ENCODE data around the gene ANKRD55. TPM values are rescaled to one million over a fixed set of nuclear protein-coding genes. Genes with fewer than 3 reads are reported as not detected.

Gene ANKRD55
- total and polyA plus RNA-seq, 4 donors = 0.37 to 1.9 (median 1.4) TPM

DNA sequence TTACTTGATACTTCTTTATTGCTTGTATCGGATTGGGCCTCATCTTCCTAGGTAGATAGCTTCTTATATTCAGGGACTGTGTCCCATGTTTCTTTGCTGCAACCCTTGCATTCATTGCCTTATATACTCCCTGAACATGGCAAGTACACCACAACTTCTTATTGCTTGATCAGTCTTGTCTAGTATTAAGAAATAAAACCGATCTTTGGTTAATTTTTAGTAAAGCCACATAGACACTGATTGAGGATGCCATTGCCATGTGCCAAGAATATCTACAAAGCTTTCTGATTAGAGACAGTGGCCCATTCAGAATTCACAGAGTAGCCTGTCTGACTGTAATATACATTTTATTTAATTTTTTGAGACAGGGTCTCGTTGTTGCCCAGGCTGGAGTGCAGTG lies 34.7 kb upstream of the ANKRD55 start:
- Histone ChIP-seq H3K9me3 (ENCODE audit: control insufficient read depth in 4 of 4, low read length in 3 of 4) (no peaks in the 10 kb centered on the region), H3K4me3 (ENCODE audit: low read depth in 1 of 3, low read length in 3 of 3) (no peak overlapping the region), H3K9ac (ENCODE audit: low read depth in 1 of 2, low read length in 2 of 2) (no peak overlapping the region), H3K27ac (ENCODE audit: low read depth in 1 of 2, low read length in 2 of 2) (no peak overlapping the region), H3K4me1 (ENCODE audit: control insufficient read depth in 4 of 4, insufficient read depth in 4 of 4, low read length in 3 of 4) (no peaks in the 10 kb centered on the region), H3K36me3 (ENCODE audit: control insufficient read depth in 4 of 4, insufficient read depth in 3 of 4, low read depth in 1 of 4, low read length in 3 of 4) (no peaks in the 10 kb centered on the region), H3K27me3 (ENCODE audit: control insufficient read depth in 4 of 4, insufficient read depth in 4 of 4, low read length in 3 of 4) (no peaks in the 10 kb centered on the region)
- 89% methylated on average over 3 of the region's 3 CpGs for WGBS
- TF ChIP-seq TAF1 (conservative IDR thresholded peaks at IDR 0.05) (no peak), NR2F2 (IDR thresholded peaks at IDR 0.05) (no peak), RAD21 (IDR thresholded peaks at IDR 0.05) (no peak), EGR1 (IDR thresholded peaks at IDR 0.05; ENCODE audit: low read depth in 2 of 2) (no peak)
- DNase-seq (ENCODE audit: low spot score) = no peak

DNA sequence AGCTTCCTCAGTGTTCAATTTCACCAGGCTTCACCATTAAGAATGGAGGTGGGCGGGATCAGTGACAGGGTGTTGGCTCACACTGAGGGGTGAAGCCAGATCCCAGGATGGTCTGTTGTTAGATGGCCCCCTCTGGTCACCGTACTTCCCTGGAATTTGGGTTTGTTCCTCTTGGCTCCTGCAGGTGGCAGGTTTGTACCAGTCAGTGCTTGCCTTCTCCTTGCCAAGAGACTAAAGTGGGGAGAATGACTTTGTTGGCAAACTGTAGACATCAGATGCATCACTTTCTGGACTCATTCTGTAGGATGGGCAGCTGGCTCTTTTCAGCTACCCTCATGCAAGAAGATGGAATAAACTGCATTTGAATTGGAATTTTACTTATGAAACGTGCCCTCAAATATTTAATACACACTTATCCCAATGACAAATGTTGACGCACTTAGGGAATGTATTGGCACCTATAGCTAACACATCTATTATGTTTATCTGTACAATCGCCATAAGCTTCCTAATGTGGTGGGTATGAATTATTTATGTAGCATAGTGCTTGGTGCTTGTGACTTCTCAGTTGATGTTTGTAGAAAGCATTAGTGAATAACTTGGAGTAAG lies 31.4 kb upstream of the ANKRD55 start:
- Histone ChIP-seq H3K4me3 (ENCODE audit: low read depth in 1 of 3, low read length in 3 of 3) (no peak overlapping the region), H3K9ac (ENCODE audit: low read depth in 1 of 2, low read length in 2 of 2) (peak overlapping the region in 1 of 2 donors; percentile 17), H3K27ac (ENCODE audit: low read depth in 1 of 2, low read length in 2 of 2) (no peak overlapping the region), H3K36me3 (ENCODE audit: control insufficient read depth in 4 of 4, insufficient read depth in 3 of 4, low read depth in 1 of 4, low read length in 3 of 4) (no peaks in the 10 kb centered on the region), H3K27me3 (ENCODE audit: control insufficient read depth in 4 of 4, insufficient read depth in 4 of 4, low read length in 3 of 4) (no peaks in the 10 kb centered on the region), H3K4me1 (ENCODE audit: control insufficient read depth in 4 of 4, insufficient read depth in 4 of 4, low read length in 3 of 4) (no peaks in the 10 kb centered on the region), H3K9me3 (ENCODE audit: control insufficient read depth in 4 of 4, low read length in 3 of 4) (no peaks in the 10 kb centered on the region)
- WGBS = 69% methylated on average over 5 of the region's 5 CpGs
- no peak for DNase-seq (ENCODE audit: low spot score)
- TF ChIP-seq GABPA (IDR thresholded peaks at IDR 0.05 in 1 of 2, conservative IDR thresholded peaks at IDR 0.05 in 1 of 2) (no peak), HNF4A (conservative IDR thresholded peaks at IDR 0.05) (no peak), RAD21 (IDR thresholded peaks at IDR 0.05) (peak; percentile 74 to 86), YY1 (IDR thresholded peaks at IDR 0.05) (no peak), FOXA1 (IDR thresholded peaks at IDR 0.05) (no peak), EGR1 (IDR thresholded peaks at IDR 0.05; ENCODE audit: low read depth in 2 of 2) (no peak), FOXA2 (IDR thresholded peaks at IDR 0.05) (no peak), NR2F2 (IDR thresholded peaks at IDR 0.05) (no peak), RXRA (IDR thresholded peaks at IDR 0.05) (no peak)
- TF ChIP-seq, protein P1, sequence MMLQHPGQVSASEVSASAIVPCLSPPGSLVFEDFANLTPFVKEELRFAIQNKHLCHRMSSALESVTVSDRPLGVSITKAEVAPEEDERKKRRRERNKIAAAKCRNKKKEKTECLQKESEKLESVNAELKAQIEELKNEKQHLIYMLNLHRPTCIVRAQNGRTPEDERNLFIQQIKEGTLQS (IDR thresholded peaks at IDR 0.05) = no peak
- TF ChIP-seq, protein P2, sequence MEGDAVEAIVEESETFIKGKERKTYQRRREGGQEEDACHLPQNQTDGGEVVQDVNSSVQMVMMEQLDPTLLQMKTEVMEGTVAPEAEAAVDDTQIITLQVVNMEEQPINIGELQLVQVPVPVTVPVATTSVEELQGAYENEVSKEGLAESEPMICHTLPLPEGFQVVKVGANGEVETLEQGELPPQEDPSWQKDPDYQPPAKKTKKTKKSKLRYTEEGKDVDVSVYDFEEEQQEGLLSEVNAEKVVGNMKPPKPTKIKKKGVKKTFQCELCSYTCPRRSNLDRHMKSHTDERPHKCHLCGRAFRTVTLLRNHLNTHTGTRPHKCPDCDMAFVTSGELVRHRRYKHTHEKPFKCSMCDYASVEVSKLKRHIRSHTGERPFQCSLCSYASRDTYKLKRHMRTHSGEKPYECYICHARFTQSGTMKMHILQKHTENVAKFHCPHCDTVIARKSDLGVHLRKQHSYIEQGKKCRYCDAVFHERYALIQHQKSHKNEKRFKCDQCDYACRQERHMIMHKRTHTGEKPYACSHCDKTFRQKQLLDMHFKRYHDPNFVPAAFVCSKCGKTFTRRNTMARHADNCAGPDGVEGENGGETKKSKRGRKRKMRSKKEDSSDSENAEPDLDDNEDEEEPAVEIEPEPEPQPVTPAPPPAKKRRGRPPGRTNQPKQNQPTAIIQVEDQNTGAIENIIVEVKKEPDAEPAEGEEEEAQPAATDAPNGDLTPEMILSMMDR (IDR thresholded peaks at IDR 0.05; ENCODE audit: low read depth, low read length, missing input control) = peak; percentile 55
- TF ChIP-seq, protein P3, sequence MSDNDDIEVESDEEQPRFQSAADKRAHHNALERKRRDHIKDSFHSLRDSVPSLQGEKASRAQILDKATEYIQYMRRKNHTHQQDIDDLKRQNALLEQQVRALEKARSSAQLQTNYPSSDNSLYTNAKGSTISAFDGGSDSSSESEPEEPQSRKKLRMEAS (IDR thresholded peaks at IDR 0.05) = no peak

DNA sequence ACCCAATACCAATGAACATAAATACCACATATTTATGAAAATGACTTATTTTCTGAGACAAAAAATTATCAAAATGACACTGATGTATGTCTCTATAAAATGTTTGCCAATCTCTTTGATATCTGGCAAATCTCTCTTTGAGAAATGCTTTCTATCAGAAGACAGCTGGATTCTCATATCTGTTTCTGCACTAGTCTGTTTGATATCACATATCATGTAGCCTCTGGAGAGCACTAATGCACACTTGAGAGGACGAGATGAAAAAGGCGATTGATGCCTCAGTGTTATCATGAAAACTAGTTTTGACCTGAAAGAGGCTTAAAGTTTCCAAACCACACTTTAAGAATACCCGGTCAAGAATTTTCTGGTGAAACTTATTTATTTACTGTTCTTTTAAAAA lies 29.1 kb upstream of the ANKRD55 start:
- WGBS = 94% methylated on average over 3 of the region's 3 CpGs
- DNase-seq (ENCODE audit: low spot score) = no peak
- no peaks in the 10 kb centered on the region for H3K4me1 ChIP-seq (ENCODE audit: control insufficient read depth in 4 of 4, insufficient read depth in 4 of 4, low read length in 3 of 4)

More for the DNA sequence above, 29.1 kb upstream of the ANKRD55 start:
- Histone ChIP-seq H3K36me3 (ENCODE audit: control insufficient read depth in 4 of 4, insufficient read depth in 3 of 4, low read depth in 1 of 4, low read length in 3 of 4) (no peaks in the 10 kb centered on the region), H3K27ac (ENCODE audit: low read depth in 1 of 2, low read length in 2 of 2) (no peak overlapping the region), H3K27me3 (ENCODE audit: control insufficient read depth in 4 of 4, insufficient read depth in 4 of 4, low read length in 3 of 4) (no peaks in the 10 kb centered on the region), H3K9me3 (ENCODE audit: control insufficient read depth in 4 of 4, low read length in 3 of 4) (no peaks in the 10 kb centered on the region), H3K9ac (ENCODE audit: low read depth in 1 of 2, low read length in 2 of 2) (no peak overlapping the region), H3K4me3 (ENCODE audit: low read depth in 1 of 3, low read length in 3 of 3) (no peak overlapping the region)
- TF ChIP-seq FOXA2 (IDR thresholded peaks at IDR 0.05) (no peak), JUND (IDR thresholded peaks at IDR 0.05) (no peak)
